Glutamatergic neuron (in vitro differentiated cells): ENCODE results near the gene BAIAP2. TPM values are rescaled to one million over a fixed set of nuclear protein-coding genes. Genes with fewer than 3 reads are reported as not detected.

Source experiments
- DNase-seq: peaks from one replicate; pipeline ENCODE4 v3.0.0; 2022
- H3K27ac Mint-ChIP-seq: one replicate; pipeline ENCODE4 v1.8.0; 2020; ENCODE audit warnings: mild to moderate bottlenecking, mixed read lengths, inconsistent platforms; ENCODE audit not compliant: unreplicated experiment
- H3K27me3 Mint-ChIP-seq: one replicate; pipeline ENCODE4 v1.8.0; 2020; ENCODE audit warnings: mild to moderate bottlenecking, moderate library complexity, mixed read lengths, inconsistent platforms; ENCODE audit not compliant: unreplicated experiment
- H3K36me3 Mint-ChIP-seq: one replicate; pipeline ENCODE4 v1.8.0; 2020; ENCODE audit warnings: mild to moderate bottlenecking, mixed read lengths, inconsistent platforms; ENCODE audit not compliant: unreplicated experiment
- H3K4me1 Mint-ChIP-seq: one replicate; pipeline ENCODE4 v1.8.0; 2020; ENCODE audit warnings: mild to moderate bottlenecking, low read depth, mixed read lengths, inconsistent platforms; ENCODE audit not compliant: unreplicated experiment
- H3K4me3 Mint-ChIP-seq: one replicate; pipeline ENCODE4 v1.8.0; 2020; ENCODE audit warnings: mild to moderate bottlenecking, mixed read lengths, inconsistent platforms; ENCODE audit not compliant: unreplicated experiment
- H3K9me3 Mint-ChIP-seq: one replicate; pipeline ENCODE4 v1.8.0; 2020; ENCODE audit warnings: mild to moderate bottlenecking, moderate library complexity, mixed read lengths, inconsistent platforms; ENCODE audit not compliant: unreplicated experiment
- CTCF ChIP-seq: fragments of 200-600 bp; sonication (generic); IDR thresholded peaks from one replicate; pipeline ENCODE4 v1.5.0; 2021; ENCODE audit not compliant: partially characterized antibody, unreplicated experiment
- total RNA-seq: library from RNA; stranded (reverse); fragmentation: NEBNext Ultra II Directional; extraction: Animal tissue kit (Norgen Biotek cat#: 25700); gene quantifications from one replicate; pipeline ENCODE4 v1.2.1, GENCODE V29; 2021; ENCODE audit not compliant: unreplicated experiment

BAIAP2 gene
- total RNA-seq, 1 donor from 2014 or later = 252 TPM

DNA sequence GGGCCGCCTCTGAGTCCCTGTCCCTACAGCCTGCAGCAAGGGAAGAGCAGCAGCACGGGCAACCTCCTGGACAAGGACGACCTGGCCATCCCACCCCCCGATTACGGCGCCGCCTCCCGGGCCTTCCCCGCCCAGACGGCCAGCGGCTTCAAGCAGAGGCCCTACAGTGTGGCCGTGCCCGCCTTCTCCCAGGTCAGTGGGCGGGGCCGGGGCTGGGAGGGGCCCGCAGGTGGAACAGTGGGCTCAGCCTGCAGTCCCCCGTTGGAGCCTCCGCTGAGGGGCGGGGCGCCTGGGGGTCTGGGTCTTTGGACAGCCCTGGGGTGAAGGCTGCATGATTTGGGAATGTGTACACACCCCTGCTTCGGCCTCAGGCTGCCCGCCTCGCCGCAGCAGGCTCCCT lies 71.8 kb downstream of the BAIAP2 start:
- H3K36me3 Mint-ChIP-seq = no peaks in the 10 kb centered on the region
- peaks cover 11% of the 10 kb centered on the region for H3K9me3 Mint-ChIP-seq
- peaks cover 7% of the 10 kb centered on the region for H3K27me3 Mint-ChIP-seq
- no peak overlapping the region for H3K27ac Mint-ChIP-seq
- no peak for TF ChIP-seq CTCF
- DNase-seq = no peak
- no peak overlapping the region for H3K4me3 Mint-ChIP-seq
- H3K4me1 Mint-ChIP-seq = peaks cover 10% of the 10 kb centered on the region

- Mint-ChIP-seq H3K4me1 (peaks cover 9% of the 10 kb centered on the region), H3K9me3 (peaks cover 11% of the 10 kb centered on the region), H3K36me3 (no peaks in the 10 kb centered on the region), H3K27me3 (peaks cover 7% of the 10 kb centered on the region), H3K27ac (no peak overlapping the region), H3K4me3 (no peak overlapping the region)
- TF ChIP-seq CTCF = no peak
- DNase-seq = no peak
Measured at GRCh38 chr17:81108220-81108619, 73.3 kb downstream of the BAIAP2 start.

DNA sequence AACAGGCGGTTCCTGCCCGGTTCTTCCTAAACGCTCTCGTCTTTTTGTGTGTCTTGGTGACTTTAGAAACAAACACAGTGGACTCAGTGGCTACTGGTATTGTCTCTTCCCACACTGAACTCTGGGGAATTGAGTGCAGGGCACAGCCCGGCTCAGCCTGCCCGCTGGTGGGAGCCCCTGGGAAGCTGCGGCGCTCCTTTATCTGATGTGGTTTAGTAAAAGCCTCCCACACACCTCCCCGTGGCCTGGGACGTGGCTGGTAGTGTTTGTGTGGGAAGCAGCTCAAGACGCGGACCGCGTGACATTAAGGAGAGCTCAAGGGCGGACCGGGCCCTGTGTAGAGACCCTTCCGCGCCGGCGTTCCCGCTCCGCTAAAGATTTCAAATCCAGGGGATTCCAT lies 75.0 kb downstream of the BAIAP2 start:
- no peak for DNase-seq
- peaks cover 12% of the 10 kb centered on the region for H3K9me3 Mint-ChIP-seq
- no peaks in the 10 kb centered on the region for H3K36me3 Mint-ChIP-seq
- TF ChIP-seq CTCF = no peak
- H3K27me3 Mint-ChIP-seq = peaks cover 9% of the 10 kb centered on the region
- no peak overlapping the region for H3K27ac Mint-ChIP-seq
- peaks cover 12% of the 10 kb centered on the region for H3K4me1 Mint-ChIP-seq
- H3K4me3 Mint-ChIP-seq = no peak overlapping the region

- Mint-ChIP-seq H3K27me3 (peaks cover 6% of the 10 kb centered on the region), H3K4me3 (no peak overlapping the region), H3K9me3 (peaks cover 13% of the 10 kb centered on the region), H3K27ac (no peak overlapping the region), H3K4me1 (peaks cover 14% of the 10 kb centered on the region), H3K36me3 (no peaks in the 10 kb centered on the region)
- no peak for DNase-seq
- no peak for TF ChIP-seq CTCF
Measured at GRCh38 chr17:81110488-81111040, 75.6 kb downstream of the BAIAP2 start.

DNA sequence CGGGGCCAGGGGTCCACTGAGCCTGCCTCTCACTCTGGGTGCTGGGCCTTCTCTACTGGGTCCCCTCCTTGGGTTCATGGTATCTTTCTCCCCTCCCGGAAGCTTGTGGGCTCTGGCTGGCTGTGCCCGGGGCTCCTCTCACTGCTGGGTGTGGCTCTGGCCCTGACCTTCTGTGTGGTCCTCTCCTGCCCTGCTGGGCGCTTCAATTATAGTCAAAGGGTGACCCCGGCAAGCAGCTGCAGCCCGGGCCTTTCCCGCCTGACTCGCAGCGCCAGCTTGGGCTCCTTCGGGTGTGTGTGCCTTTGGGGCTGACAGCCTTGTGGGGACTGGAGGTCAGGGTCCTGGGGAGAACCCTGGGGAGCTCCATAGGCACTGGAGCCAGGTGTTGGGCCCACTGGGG lies 76.1 kb downstream of the BAIAP2 start:
- H3K27me3 Mint-ChIP-seq = peaks cover 4% of the 10 kb centered on the region
- H3K36me3 Mint-ChIP-seq = no peaks in the 10 kb centered on the region
- TF ChIP-seq CTCF = no peak
- peaks cover 14% of the 10 kb centered on the region for H3K4me1 Mint-ChIP-seq
- DNase-seq = no peak
- no peak overlapping the region for H3K27ac Mint-ChIP-seq
- peaks cover 16% of the 10 kb centered on the region for H3K9me3 Mint-ChIP-seq
- no peak overlapping the region for H3K4me3 Mint-ChIP-seq
